H1 (cell line): Measurements from ENCODE around the gene KLK5. TPM values are rescaled to one million over a fixed set of nuclear protein-coding genes. Genes with fewer than 3 reads are reported as not detected.

Experiments
- EGR1 ChIP-seq: IDR thresholded peaks from 2 replicates; pipeline ENCODE4 v1.6.1; 2011; ENCODE audit warnings: low read depth, low read length, borderline replicate concordance
- SIX5 ChIP-seq: IDR thresholded peaks from 2 replicates; pipeline ENCODE4 v1.6.1; 2011; ENCODE audit warnings: mild to moderate bottlenecking, low read depth, low read length
- SUZ12 ChIP-seq: fragments of 200-600 bp; sonication (generic); IDR thresholded peaks from 2 replicates; pipeline ENCODE4 v1.6.1; 2012; ENCODE audit warnings: mild to moderate bottlenecking, inconsistent platforms, low read length, moderate library complexity, mixed read lengths
- TEAD4 ChIP-seq: IDR thresholded peaks from 2 replicates; pipeline ENCODE4 v1.6.1; 2012; ENCODE audit warnings: low read depth, low read length, inconsistent platforms, mixed read lengths
- YY1 ChIP-seq: IDR thresholded peaks from 2 replicates; pipeline ENCODE4 v1.6.1; 2011; ENCODE audit warnings: low read depth, mild to moderate bottlenecking, low read length
- polyA plus RNA-seq, 7 experiments: library from polyadenylated mRNA; depleted of rRNA in 3 of 7; stranded (reverse) in 5 of 7; unstranded in 2 of 7; fragments of >200 nt in 5 of 7; fragments of 200-250 nt in 2 of 7; gene quantifications; 1 replicate in 5 of 7; 2 replicates in 1 of 7; 4 replicates in 1 of 7; pipeline versions ENCODE4 v1.2.1 to v1.2.3, GENCODE V29; 2011 to 2013; ENCODE audit warnings: missing spikeins in 2 of 7, mixed read lengths in 2 of 7
- total RNA-seq: library from RNA; stranded (reverse); fragmentation: NEBNext Ultra II Directional; extraction: Animal tissue kit (Norgen Biotek cat#: 25700); gene quantifications from 2 replicates; pipeline ENCODE4 v1.2.1, GENCODE V29; 2021
- TF ChIP-seq, protein P1 (sequence below): fragments of 300-600 bp; sonication (generic); IDR thresholded peaks from 2 replicates; pipeline ENCODE4 v1.7.1; 2012; ENCODE audit warnings: low read length, moderate library complexity, mild to moderate bottlenecking, inconsistent platforms; ENCODE audit not compliant: insufficient replicate concordance
- TF ChIP-seq, protein P2 (sequence below): IDR thresholded peaks from 2 replicates; pipeline ENCODE4 v1.6.1; 2012; ENCODE audit warnings: inconsistent platforms

KLK5 gene
- total and polyA plus RNA-seq, 2 of the 8 experiments (the other 6 are each of a cell fraction or from before 2014, with no cell fraction given): 0.76 to 2.0 TPM

DNA sequence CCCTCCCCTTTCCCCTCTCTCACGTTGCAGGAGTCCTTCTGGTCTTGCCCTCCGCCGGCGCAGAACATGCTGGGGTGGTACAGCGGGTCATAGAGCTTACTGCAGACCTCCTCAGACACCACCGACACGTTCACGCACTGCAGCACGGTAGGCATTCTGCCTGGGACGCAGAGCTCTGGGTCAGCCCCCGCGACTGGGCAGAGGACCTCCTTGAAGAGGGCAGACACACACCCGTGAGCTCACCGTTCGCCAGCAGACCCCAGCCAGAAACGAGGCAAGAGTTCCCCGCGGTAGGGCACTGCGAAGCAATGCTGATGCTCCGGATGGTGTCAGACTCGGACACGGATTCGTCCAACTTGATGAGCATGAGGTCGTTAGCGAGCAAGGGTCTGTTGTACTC lies 44.5 kb downstream of the KLK5 start (continued):
- TF ChIP-seq, protein P1, sequence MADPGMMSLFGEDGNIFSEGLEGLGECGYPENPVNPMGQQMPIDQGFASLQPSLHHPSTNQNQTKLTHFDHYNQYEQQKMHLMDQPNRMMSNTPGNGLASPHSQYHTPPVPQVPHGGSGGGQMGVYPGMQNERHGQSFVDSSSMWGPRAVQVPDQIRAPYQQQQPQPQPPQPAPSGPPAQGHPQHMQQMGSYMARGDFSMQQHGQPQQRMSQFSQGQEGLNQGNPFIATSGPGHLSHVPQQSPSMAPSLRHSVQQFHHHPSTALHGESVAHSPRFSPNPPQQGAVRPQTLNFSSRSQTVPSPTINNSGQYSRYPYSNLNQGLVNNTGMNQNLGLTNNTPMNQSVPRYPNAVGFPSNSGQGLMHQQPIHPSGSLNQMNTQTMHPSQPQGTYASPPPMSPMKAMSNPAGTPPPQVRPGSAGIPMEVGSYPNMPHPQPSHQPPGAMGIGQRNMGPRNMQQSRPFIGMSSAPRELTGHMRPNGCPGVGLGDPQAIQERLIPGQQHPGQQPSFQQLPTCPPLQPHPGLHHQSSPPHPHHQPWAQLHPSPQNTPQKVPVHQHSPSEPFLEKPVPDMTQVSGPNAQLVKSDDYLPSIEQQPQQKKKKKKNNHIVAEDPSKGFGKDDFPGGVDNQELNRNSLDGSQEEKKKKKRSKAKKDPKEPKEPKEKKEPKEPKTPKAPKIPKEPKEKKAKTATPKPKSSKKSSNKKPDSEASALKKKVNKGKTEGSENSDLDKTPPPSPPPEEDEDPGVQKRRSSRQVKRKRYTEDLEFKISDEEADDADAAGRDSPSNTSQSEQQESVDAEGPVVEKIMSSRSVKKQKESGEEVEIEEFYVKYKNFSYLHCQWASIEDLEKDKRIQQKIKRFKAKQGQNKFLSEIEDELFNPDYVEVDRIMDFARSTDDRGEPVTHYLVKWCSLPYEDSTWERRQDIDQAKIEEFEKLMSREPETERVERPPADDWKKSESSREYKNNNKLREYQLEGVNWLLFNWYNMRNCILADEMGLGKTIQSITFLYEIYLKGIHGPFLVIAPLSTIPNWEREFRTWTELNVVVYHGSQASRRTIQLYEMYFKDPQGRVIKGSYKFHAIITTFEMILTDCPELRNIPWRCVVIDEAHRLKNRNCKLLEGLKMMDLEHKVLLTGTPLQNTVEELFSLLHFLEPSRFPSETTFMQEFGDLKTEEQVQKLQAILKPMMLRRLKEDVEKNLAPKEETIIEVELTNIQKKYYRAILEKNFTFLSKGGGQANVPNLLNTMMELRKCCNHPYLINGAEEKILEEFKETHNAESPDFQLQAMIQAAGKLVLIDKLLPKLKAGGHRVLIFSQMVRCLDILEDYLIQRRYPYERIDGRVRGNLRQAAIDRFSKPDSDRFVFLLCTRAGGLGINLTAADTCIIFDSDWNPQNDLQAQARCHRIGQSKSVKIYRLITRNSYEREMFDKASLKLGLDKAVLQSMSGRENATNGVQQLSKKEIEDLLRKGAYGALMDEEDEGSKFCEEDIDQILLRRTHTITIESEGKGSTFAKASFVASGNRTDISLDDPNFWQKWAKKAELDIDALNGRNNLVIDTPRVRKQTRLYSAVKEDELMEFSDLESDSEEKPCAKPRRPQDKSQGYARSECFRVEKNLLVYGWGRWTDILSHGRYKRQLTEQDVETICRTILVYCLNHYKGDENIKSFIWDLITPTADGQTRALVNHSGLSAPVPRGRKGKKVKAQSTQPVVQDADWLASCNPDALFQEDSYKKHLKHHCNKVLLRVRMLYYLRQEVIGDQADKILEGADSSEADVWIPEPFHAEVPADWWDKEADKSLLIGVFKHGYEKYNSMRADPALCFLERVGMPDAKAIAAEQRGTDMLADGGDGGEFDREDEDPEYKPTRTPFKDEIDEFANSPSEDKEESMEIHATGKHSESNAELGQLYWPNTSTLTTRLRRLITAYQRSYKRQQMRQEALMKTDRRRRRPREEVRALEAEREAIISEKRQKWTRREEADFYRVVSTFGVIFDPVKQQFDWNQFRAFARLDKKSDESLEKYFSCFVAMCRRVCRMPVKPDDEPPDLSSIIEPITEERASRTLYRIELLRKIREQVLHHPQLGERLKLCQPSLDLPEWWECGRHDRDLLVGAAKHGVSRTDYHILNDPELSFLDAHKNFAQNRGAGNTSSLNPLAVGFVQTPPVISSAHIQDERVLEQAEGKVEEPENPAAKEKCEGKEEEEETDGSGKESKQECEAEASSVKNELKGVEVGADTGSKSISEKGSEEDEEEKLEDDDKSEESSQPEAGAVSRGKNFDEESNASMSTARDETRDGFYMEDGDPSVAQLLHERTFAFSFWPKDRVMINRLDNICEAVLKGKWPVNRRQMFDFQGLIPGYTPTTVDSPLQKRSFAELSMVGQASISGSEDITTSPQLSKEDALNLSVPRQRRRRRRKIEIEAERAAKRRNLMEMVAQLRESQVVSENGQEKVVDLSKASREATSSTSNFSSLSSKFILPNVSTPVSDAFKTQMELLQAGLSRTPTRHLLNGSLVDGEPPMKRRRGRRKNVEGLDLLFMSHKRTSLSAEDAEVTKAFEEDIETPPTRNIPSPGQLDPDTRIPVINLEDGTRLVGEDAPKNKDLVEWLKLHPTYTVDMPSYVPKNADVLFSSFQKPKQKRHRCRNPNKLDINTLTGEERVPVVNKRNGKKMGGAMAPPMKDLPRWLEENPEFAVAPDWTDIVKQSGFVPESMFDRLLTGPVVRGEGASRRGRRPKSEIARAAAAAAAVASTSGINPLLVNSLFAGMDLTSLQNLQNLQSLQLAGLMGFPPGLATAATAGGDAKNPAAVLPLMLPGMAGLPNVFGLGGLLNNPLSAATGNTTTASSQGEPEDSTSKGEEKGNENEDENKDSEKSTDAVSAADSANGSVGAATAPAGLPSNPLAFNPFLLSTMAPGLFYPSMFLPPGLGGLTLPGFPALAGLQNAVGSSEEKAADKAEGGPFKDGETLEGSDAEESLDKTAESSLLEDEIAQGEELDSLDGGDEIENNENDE: no peak
- TF ChIP-seq TEAD4: no peak
- no peak for TF ChIP-seq SUZ12
- TF ChIP-seq, protein P2, sequence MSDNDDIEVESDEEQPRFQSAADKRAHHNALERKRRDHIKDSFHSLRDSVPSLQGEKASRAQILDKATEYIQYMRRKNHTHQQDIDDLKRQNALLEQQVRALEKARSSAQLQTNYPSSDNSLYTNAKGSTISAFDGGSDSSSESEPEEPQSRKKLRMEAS: no peak
- TF ChIP-seq EGR1: no peak
- TF ChIP-seq SIX5: no peak
- no peak for TF ChIP-seq YY1
